Neural progenitor cell (in vitro differentiated cells): ENCODE measurements around the gene SEPTIN11. TPM values are rescaled to one million over a fixed set of nuclear protein-coding genes. Genes with fewer than 3 reads are reported as not detected.

Source experiments
- DNase-seq: peaks from one replicate; pipeline ENCODE4 v3.0.0-alpha.2; 2016; ENCODE audit warnings: low spot score
- H2AFZ ChIP-seq: fragments of 200-600 bp; sonication (generic); replicated peaks from 2 replicates; pipeline ENCODE4 v1.6.1; 2016; ENCODE audit warnings: antibody characterized with exemption
- H3F3A ChIP-seq: fragments of 200-600 bp; sonication (generic); 2 replicates; pipeline ENCODE4 v1.6.1; 2016; ENCODE audit warnings: antibody characterized with exemption, low read depth
- H3K27ac ChIP-seq: fragments of 200-600 bp; sonication (generic); 2 replicates; pipeline ENCODE4 v1.5.1; 2016; ENCODE audit warnings: mild to moderate bottlenecking
- H3K27me3 ChIP-seq: fragments of 200-600 bp; sonication (generic); 2 replicates; pipeline ENCODE4 v1.6.1; 2016; ENCODE audit warnings: mild to moderate bottlenecking, moderate library complexity
- H3K36me3 ChIP-seq: fragments of 200-600 bp; sonication (generic); 2 replicates; pipeline ENCODE4 v1.5.1; 2016
- H3K4me1 ChIP-seq: fragments of 200-600 bp; sonication (generic); 2 replicates; pipeline ENCODE4 v1.6.1; 2016; ENCODE audit warnings: mixed run types
- H3K4me2 ChIP-seq: fragments of 200-600 bp; sonication (generic); 2 replicates; pipeline ENCODE4 v1.6.1; 2016
- H3K4me3 ChIP-seq: fragments of 200-600 bp; sonication (generic); 2 replicates; pipeline ENCODE4 v1.5.1; 2016
- H3K79me2 ChIP-seq: fragments of 200-600 bp; sonication (generic); 2 replicates; pipeline ENCODE4 v1.6.1; 2016; ENCODE audit warnings: low read depth
- H3K9ac ChIP-seq: fragments of 200-600 bp; sonication (generic); 2 replicates; pipeline ENCODE4 v1.6.1; 2016
- H3K9me3 ChIP-seq: fragments of 200-600 bp; sonication (generic); 2 replicates; pipeline ENCODE4 v1.5.1; 2016; ENCODE audit warnings: low read depth
- H4K20me1 ChIP-seq: fragments of 200-600 bp; sonication (generic); 2 replicates; pipeline ENCODE4 v1.6.1; 2016; ENCODE audit warnings: low read depth
- H3K27ac Mint-ChIP-seq: 3 replicates; pipeline ENCODE4 v1.8.0; 2021; ENCODE audit warnings: mixed read lengths
- H3K27me3 Mint-ChIP-seq: 2 replicates; pipeline ENCODE4 v1.8.0; 2022; ENCODE audit warnings: low read depth, mild to moderate bottlenecking, inconsistent platforms, moderate library complexity, mixed read lengths; ENCODE audit not compliant: insufficient read depth
- H3K36me3 Mint-ChIP-seq: 3 replicates; pipeline ENCODE4 v1.8.0; 2021; ENCODE audit warnings: mixed read lengths
- H3K4me1 Mint-ChIP-seq: 3 replicates; pipeline ENCODE4 v1.8.0; 2021; ENCODE audit warnings: mixed read lengths
- H3K4me3 Mint-ChIP-seq: 3 replicates; pipeline ENCODE4 v1.8.0; 2021; ENCODE audit warnings: mild to moderate bottlenecking, moderate library complexity, mixed read lengths
- H3K9me3 Mint-ChIP-seq: 3 replicates; pipeline ENCODE4 v1.8.0; 2020; ENCODE audit warnings: mixed read lengths
- EZH2 ChIP-seq: fragments of 200-600 bp; sonication (generic); IDR thresholded peaks from 2 replicates; pipeline ENCODE4 v1.6.1; 2017; ENCODE audit warnings: antibody characterized with exemption, mild to moderate bottlenecking, moderate library complexity
- EZH2phosphoT487 ChIP-seq: fragments of 200-600 bp; sonication (generic); IDR thresholded peaks from 2 replicates; pipeline ENCODE4 v1.6.1; 2017; ENCODE audit warnings: antibody characterized with exemption
- total RNA-seq: library from RNA; depleted of rRNA; stranded (reverse); fragments of >200 nt; gene quantifications from 2 replicates; pipeline ENCODE4 v1.2.3, GENCODE V29; 2015; ENCODE audit warnings: low replicate concordance
- TF ChIP-seq, protein P1 (sequence below): fragments of 200-600 bp; sonication (generic); IDR thresholded peaks from 2 replicates; pipeline ENCODE4 v1.5.1; 2017; ENCODE audit warnings: antibody characterized with exemption, mild to moderate bottlenecking

SEPTIN11 gene
- total RNA-seq, 1 donor from 2014 or later: 183 TPM

DNA sequence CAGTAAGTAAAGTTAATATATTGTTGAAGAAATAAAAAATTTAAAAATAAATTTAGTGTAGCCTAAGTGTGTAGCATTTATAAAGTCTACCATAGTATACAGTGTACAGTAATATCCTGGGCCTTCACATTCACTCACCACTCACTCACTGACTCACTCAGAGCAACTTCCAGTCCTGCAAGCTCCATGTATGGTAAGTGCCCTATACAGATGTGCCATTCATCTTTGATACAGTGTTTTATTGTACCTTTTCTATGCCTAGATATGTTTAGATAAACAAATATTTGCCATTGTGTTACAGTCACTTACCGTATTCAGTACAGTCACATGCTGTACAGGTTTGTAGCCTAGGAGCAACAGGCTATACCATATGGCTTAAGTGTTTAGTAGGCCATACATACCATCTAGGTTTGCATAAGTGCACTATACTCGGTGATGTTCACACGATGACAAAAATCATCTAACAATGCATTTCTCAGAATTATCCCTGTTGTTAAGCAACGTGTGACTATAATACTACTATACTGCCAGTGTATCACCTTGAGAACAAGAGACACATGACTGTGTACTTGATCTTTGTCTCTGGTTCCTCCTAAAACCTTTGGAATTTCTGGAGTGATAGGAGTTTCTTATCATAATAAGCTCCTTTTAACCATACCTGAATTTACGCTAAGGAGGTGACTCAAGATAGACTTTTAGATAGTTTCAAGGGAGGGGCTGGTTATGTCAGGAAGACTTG lies 25.8 kb upstream of the SEPTIN11 start:
- no peak overlapping the region for H3K4me3 Mint-ChIP-seq
- H3K4me1 Mint-ChIP-seq: no peaks in the 10 kb centered on the region
- Histone ChIP-seq H3K27ac (no peak overlapping the region), H4K20me1 (no peaks in the 10 kb centered on the region), H3K4me1 (no peaks in the 10 kb centered on the region), H3K9ac (no peak overlapping the region), H3K27me3 (no peaks in the 10 kb centered on the region), H3K79me2 (no peaks in the 10 kb centered on the region), H3F3A (no peaks in the 10 kb centered on the region), H3K4me2 (no peak overlapping the region), H3K36me3 (no peaks in the 10 kb centered on the region), H3K9me3 (no peaks in the 10 kb centered on the region), H2AFZ (no peak overlapping the region), H3K4me3 (no peak overlapping the region)
- no peaks in the 10 kb centered on the region for H3K27me3 Mint-ChIP-seq
- TF ChIP-seq EZH2phosphoT487: no peak
- TF ChIP-seq, protein P1, sequence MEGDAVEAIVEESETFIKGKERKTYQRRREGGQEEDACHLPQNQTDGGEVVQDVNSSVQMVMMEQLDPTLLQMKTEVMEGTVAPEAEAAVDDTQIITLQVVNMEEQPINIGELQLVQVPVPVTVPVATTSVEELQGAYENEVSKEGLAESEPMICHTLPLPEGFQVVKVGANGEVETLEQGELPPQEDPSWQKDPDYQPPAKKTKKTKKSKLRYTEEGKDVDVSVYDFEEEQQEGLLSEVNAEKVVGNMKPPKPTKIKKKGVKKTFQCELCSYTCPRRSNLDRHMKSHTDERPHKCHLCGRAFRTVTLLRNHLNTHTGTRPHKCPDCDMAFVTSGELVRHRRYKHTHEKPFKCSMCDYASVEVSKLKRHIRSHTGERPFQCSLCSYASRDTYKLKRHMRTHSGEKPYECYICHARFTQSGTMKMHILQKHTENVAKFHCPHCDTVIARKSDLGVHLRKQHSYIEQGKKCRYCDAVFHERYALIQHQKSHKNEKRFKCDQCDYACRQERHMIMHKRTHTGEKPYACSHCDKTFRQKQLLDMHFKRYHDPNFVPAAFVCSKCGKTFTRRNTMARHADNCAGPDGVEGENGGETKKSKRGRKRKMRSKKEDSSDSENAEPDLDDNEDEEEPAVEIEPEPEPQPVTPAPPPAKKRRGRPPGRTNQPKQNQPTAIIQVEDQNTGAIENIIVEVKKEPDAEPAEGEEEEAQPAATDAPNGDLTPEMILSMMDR: no peak
- no peak for TF ChIP-seq EZH2
- H3K36me3 Mint-ChIP-seq: no peaks in the 10 kb centered on the region
- H3K9me3 Mint-ChIP-seq: peaks cover 9% of the 10 kb centered on the region
- no peak for DNase-seq
- H3K27ac Mint-ChIP-seq: no peak overlapping the region

DNA sequence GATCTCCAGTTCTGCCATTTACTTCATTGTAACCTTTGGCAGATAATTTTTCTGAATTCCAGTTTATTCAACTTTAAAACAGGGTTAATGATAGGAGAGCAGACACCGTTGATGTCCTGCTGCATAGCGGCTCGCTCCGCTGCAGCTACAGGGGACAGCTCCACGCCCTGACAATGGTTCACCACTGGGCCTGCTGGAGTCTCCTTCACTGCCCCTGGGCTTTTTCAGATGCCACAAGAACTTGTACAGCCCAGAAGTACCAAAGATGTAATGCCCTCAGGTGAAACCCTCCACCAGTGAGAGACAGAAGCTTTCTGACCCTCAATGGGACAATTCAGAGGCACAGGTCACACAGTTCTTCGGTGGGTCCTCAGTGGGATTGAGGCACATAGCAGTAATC lies 22.7 kb upstream of the SEPTIN11 start:
- Histone ChIP-seq H3K27ac (no peak overlapping the region), H3K4me3 (no peak overlapping the region), H3K4me2 (no peak overlapping the region), H2AFZ (peak overlapping the region; percentile 26), H4K20me1 (no peaks in the 10 kb centered on the region), H3K36me3 (no peaks in the 10 kb centered on the region), H3F3A (no peaks in the 10 kb centered on the region), H3K9me3 (no peaks in the 10 kb centered on the region), H3K27me3 (no peaks in the 10 kb centered on the region), H3K79me2 (no peaks in the 10 kb centered on the region), H3K9ac (no peak overlapping the region), H3K4me1 (no peaks in the 10 kb centered on the region)
- no peaks in the 10 kb centered on the region for H3K36me3 Mint-ChIP-seq
- no peak overlapping the region for H3K4me3 Mint-ChIP-seq
- no peaks in the 10 kb centered on the region for H3K4me1 Mint-ChIP-seq
- TF ChIP-seq, protein P1: no peak
- no peak for TF ChIP-seq EZH2phosphoT487
- no peak for TF ChIP-seq EZH2
- H3K27me3 Mint-ChIP-seq: no peaks in the 10 kb centered on the region
- DNase-seq: no peak
- no peaks in the 10 kb centered on the region for H3K9me3 Mint-ChIP-seq
- H3K27ac Mint-ChIP-seq: no peak overlapping the region

DNA sequence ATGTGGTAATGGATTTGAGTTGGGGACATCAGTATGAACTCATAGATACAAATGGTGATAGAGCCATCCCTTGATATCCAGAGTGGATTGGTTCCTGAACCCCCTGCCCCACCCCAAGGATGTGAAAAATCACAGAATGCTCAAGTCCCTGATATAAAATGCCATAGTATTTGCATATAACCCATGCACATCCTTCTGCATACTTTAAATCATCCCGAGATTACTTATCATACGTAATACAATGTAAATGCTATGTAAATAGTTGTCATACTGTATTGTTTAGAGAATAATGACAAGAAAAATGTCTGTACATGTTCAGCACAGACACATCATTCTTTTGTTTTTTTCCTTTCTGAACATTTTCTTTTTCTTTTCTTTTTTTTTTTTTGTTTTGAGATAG lies 18.9 kb upstream of the SEPTIN11 start:
- H3K9ac ChIP-seq: no peak overlapping the region
- no peaks in the 10 kb centered on the region for H3K79me2 ChIP-seq
- no peaks in the 10 kb centered on the region for H3F3A ChIP-seq
- no peak overlapping the region for H2AFZ ChIP-seq
- TF ChIP-seq, protein P1: no peak
- TF ChIP-seq EZH2 (no peak), EZH2phosphoT487 (no peak)
- Mint-ChIP-seq H3K9me3 (no peaks in the 10 kb centered on the region), H3K27me3 (no peaks in the 10 kb centered on the region), H3K4me3 (no peak overlapping the region), H3K27ac (no peak overlapping the region), H3K36me3 (no peaks in the 10 kb centered on the region), H3K4me1 (no peaks in the 10 kb centered on the region)
- no peaks in the 10 kb centered on the region for H3K36me3 ChIP-seq
- no peaks in the 10 kb centered on the region for H3K27me3 ChIP-seq
- DNase-seq: no peak
- no peak overlapping the region for H3K4me2 ChIP-seq
- no peak overlapping the region for H3K27ac ChIP-seq
- H3K9me3 ChIP-seq: no peaks in the 10 kb centered on the region
- no peak overlapping the region for H3K4me3 ChIP-seq
- H3K4me1 ChIP-seq: no peaks in the 10 kb centered on the region
- no peaks in the 10 kb centered on the region for H4K20me1 ChIP-seq
